OCI-LY3 (cell line): ENCODE data around the gene FLG.

Source experiments
- EZH2phosphoT487 ChIP-seq: fragments of 200-600 bp; shearing (Covaris generic); IDR thresholded peaks from 2 replicates; pipeline ENCODE4 v1.6.1; 2018; ENCODE audit warnings: antibody characterized with exemption, mixed run types, low read depth
- TF ChIP-seq, protein P1 (sequence below): fragments of 200-600, 300-600 bp; sonication (generic); IDR thresholded peaks from 2 replicates; pipeline ENCODE4 v1.5.1; 2014; ENCODE audit warnings: antibody characterized with exemption, low read length, low read depth

DNA sequence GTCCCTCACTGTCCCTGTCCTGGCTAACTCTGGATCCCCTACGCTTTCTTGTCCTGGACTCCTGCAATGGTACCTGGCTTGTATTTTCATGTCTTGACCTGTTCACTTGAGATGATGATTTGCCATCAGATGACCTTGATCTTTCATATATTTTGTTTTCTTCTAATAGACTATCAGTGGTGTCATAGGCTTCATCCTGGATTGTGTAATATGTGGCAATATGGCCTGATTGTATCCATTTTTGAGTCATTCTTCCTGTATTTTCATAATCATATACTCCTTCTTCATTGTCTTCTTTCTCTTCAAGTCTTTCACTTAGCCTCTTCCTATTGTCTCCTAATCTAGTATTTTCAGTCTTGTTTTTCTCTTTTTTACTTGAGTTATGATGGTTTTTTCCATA, 11.1 kb downstream of the FLG start:
- no peak for TF ChIP-seq EZH2phosphoT487
- TF ChIP-seq, protein P1, sequence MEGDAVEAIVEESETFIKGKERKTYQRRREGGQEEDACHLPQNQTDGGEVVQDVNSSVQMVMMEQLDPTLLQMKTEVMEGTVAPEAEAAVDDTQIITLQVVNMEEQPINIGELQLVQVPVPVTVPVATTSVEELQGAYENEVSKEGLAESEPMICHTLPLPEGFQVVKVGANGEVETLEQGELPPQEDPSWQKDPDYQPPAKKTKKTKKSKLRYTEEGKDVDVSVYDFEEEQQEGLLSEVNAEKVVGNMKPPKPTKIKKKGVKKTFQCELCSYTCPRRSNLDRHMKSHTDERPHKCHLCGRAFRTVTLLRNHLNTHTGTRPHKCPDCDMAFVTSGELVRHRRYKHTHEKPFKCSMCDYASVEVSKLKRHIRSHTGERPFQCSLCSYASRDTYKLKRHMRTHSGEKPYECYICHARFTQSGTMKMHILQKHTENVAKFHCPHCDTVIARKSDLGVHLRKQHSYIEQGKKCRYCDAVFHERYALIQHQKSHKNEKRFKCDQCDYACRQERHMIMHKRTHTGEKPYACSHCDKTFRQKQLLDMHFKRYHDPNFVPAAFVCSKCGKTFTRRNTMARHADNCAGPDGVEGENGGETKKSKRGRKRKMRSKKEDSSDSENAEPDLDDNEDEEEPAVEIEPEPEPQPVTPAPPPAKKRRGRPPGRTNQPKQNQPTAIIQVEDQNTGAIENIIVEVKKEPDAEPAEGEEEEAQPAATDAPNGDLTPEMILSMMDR, result no peak
